Measurements from ENCODE around the gene DPP4.

DPP4 gene

DNA sequence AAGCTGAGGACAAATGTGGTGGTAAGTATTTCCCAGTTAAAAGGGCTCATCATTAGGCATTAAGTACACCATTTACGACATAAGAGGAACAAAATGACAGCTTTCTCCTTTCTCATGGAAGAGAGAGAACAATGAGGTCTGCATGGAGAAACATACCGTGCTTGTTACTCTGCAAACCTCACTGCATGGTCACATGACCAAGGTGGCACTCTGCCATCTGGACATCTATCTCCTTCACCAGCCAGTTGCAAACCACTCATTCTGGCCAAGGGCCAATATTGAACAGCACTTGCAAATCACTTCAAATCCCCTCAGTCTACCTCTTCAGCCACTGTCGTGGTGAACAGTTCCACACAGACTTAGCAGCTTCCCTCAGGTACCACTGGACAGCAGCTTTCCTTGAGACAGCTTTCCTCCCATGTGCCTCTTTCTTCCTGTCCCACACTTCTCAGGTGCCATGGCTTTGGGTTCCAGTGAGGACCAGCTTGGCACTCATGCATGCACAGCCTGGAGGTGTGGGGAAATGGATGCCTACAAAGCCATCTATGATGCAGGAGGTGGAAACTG is 29.5 kb upstream of the DPP4 start:
- peaks cover 5% of the 10 kb centered on the region for H3K27me3 ChIP-seq (ENCODE audit: control insufficient read depth, insufficient read depth, low read length)

DNA sequence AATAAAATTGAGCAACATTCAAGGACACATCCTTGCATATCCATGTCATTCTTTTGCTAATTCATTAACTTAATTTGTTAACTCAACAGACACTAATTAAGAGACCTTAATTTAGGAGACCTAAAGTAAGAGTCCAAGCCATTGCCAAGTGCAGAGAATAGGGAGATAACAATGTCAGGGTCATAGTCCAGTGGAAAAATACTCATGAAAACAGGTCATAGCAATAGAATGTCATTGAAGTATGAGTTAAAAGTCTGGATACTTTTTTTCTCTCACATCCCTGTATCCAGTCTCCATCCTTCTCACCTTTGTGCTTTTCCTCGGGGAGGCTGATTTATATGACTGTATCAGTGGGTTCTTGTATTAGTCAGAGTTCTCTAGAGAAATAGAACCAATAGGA is 26.6 kb upstream of the DPP4 start:
- Histone ChIP-seq H3K9me3 (ENCODE audit: control insufficient read depth, low read length) (no peaks in the 10 kb centered on the region), H3K4me3 (ENCODE audit: low read length) (no peak overlapping the region), H3K9ac (ENCODE audit: low read length) (no peak overlapping the region), H3K36me3 (ENCODE audit: control insufficient read depth, insufficient read depth, low read length) (no peaks in the 10 kb centered on the region), H3K27me3 (ENCODE audit: control insufficient read depth, insufficient read depth, low read length) (no peaks in the 10 kb centered on the region), H3K4me1 (ENCODE audit: control insufficient read depth, insufficient read depth, low read length) (no peaks in the 10 kb centered on the region)

More for the DNA sequence above, 29.5 kb upstream of the DPP4 start:
- Histone ChIP-seq H3K9me3 (ENCODE audit: control insufficient read depth, low read length) (no peaks in the 10 kb centered on the region), H3K4me3 (ENCODE audit: low read length) (no peak overlapping the region), H3K36me3 (ENCODE audit: control insufficient read depth, insufficient read depth, low read length) (no peaks in the 10 kb centered on the region), H3K4me1 (ENCODE audit: control insufficient read depth, insufficient read depth, low read length) (no peaks in the 10 kb centered on the region), H3K9ac (ENCODE audit: low read length) (no peak overlapping the region)

DNA sequence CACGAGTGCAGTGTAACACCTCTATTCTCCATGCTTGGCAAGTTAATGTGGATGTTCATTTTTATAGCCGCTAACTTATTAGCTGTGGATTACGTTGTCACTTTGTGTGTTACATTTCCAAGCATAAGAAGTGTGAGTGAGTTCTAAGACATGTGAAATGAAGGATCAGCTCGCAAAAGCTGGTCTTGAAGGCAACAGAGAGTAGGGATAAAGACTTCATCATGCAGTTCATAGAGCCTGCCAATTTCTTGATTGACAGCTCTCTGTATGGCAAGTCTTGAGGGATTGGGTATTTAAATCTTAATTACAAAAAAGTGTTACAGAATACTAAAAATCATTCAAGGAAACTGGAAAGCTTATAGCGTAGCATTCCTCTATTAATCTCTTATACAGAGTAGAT is 25.8 kb upstream of the DPP4 start:
- Histone ChIP-seq H3K9me3 (ENCODE audit: control insufficient read depth, low read length) (no peaks in the 10 kb centered on the region), H3K4me3 (ENCODE audit: low read length) (no peak overlapping the region)

DNA sequence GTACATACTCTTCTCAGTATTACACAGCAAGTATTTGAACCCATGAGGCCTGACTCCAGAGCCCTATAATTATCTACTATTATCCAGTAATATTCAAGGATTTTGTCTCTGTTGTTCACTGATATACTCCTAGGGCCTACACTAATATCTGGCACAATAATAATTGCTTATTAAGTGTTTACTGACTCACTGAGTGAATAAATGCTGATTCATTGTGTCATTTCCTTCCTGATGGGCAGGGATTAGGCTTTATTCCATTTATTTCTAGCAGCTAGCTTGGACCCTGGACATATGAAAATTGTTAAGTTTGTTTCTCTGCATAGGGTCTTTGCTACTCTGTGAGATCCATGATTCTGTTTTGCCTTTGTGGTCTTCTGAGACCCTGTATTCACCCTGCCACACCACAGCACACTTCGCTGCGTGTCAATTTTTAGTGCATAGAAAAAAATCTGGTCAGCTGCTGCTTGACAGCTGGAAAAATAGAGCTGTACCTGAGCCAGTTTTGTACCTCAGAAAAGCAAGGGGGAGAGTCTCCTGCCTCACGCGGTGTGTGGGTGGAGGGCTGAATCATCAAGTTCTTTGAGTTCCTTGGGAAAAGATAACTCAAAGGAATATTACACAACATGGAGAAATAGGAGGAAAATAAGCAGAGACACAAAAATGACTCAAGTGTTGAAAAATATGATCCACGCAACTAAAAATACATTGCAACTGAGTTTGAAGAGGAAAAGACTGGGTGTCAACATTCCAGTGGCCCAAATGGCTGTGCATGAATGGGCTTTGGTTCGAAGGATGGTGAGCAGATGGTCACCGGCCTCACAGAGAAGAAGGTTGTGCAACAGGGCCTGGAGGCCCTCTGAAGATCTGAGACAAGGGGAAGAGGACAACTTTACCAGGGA is 18.9 kb upstream of the DPP4 start:
- H3K9me3 ChIP-seq (ENCODE audit: control insufficient read depth, low read length), result no peaks in the 10 kb centered on the region
- H3K4me3 ChIP-seq (ENCODE audit: low read length), result no peak overlapping the region

More for the DNA sequence above, 25.8 kb upstream of the DPP4 start:
- no peaks in the 10 kb centered on the region for H3K27me3 ChIP-seq (ENCODE audit: control insufficient read depth, insufficient read depth, low read length)
- no peaks in the 10 kb centered on the region for H3K4me1 ChIP-seq (ENCODE audit: control insufficient read depth, insufficient read depth, low read length)
- H3K9ac ChIP-seq (ENCODE audit: low read length), result no peak overlapping the region
- no peaks in the 10 kb centered on the region for H3K36me3 ChIP-seq (ENCODE audit: control insufficient read depth, insufficient read depth, low read length)

DNA sequence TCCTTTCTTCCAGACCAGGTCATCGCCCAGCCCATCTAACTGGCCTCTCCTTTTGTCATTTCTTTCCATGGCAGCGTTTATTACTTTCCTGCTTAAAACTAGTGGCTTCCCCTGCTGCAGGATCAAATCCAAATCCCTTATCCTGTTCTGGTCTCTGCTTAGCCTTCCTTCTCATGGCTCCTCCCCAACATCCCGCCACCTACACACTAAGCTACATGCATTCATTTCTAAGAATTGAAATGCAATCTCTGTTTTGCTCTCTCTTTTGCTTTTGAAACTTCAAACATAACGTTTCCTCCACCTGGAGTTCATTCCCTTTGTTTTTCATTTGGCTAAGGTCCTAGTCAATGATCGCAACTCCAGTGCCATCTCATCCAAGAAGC is 18.0 kb upstream of the DPP4 start:
- Histone ChIP-seq H3K27me3 (ENCODE audit: control insufficient read depth, insufficient read depth, low read length) (no peaks in the 10 kb centered on the region), H3K4me3 (ENCODE audit: low read length) (no peak overlapping the region), H3K9me3 (ENCODE audit: control insufficient read depth, low read length) (no peaks in the 10 kb centered on the region), H3K9ac (ENCODE audit: low read length) (no peak overlapping the region), H3K36me3 (ENCODE audit: control insufficient read depth, insufficient read depth, low read length) (no peaks in the 10 kb centered on the region), H3K4me1 (ENCODE audit: control insufficient read depth, insufficient read depth, low read length) (peaks cover 30% of the 10 kb centered on the region)

More for the DNA sequence above, 18.9 kb upstream of the DPP4 start:
- H3K27me3 ChIP-seq (ENCODE audit: control insufficient read depth, insufficient read depth, low read length), result no peaks in the 10 kb centered on the region
- H3K4me1 ChIP-seq (ENCODE audit: control insufficient read depth, insufficient read depth, low read length), result peaks cover 30% of the 10 kb centered on the region
- H3K36me3 ChIP-seq (ENCODE audit: control insufficient read depth, insufficient read depth, low read length), result no peaks in the 10 kb centered on the region
- no peak overlapping the region for H3K9ac ChIP-seq (ENCODE audit: low read length)

DNA sequence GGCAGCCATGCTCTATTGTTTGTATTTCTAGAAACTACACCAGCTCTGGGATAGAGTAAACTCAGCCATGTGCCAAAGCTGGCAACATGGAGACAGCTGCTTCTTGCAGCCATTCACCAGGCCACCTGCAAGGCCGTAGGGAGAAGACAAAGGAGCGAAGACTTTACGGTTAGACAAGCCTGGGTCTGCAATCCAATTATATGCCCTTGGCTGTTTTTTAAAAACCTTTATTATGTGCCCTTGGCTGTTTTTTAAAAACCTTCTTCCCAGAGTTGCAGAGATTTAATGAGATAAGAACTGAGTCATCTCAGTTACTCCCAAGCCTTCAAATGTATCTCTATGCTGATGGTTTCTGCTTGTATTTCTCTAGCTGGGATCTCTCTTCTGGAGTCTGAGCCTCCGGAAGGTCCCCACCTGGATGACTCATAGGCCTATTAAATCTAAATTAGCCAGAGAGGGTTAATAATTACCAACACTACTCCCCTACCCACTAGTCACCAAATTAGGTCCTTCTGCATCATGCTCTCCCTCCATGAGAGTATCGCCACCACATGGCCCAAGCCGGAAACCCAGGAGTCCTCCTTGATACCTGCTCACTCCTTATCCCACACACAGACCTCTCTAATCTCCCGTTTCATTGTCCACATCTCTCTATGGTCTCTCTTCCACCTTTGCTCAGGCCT is 17.5 kb upstream of the DPP4 start:
- no peak overlapping the region for H3K4me3 ChIP-seq (ENCODE audit: low read length)
- no peaks in the 10 kb centered on the region for H3K27me3 ChIP-seq (ENCODE audit: control insufficient read depth, insufficient read depth, low read length)
- H3K9me3 ChIP-seq (ENCODE audit: control insufficient read depth, low read length), result no peaks in the 10 kb centered on the region
- no peak overlapping the region for H3K9ac ChIP-seq (ENCODE audit: low read length)
- no peaks in the 10 kb centered on the region for H3K36me3 ChIP-seq (ENCODE audit: control insufficient read depth, insufficient read depth, low read length)
- H3K4me1 ChIP-seq (ENCODE audit: control insufficient read depth, insufficient read depth, low read length), result peaks cover 30% of the 10 kb centered on the region

DNA sequence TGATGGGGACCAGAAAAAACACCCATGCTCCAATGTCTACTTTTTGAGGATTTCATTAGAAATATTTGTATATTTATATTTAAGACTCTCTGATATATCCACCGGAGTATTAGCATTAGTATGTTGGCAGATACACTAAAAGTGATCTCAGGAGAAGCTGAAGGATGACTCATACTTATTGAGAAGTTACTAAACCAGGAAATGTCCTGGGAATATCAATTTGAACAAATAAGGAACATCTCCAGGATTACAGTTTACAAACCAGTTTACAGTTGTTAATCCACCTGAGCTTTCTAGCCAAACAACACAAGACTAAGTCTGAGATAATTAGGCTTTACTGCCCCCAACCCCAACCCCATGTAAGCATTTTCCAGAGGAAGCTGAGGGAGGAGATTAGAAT is 16.1 kb upstream of the DPP4 start:
- peaks cover 30% of the 10 kb centered on the region for H3K4me1 ChIP-seq (ENCODE audit: control insufficient read depth, insufficient read depth, low read length)
- no peaks in the 10 kb centered on the region for H3K27me3 ChIP-seq (ENCODE audit: control insufficient read depth, insufficient read depth, low read length)
- H3K9me3 ChIP-seq (ENCODE audit: control insufficient read depth, low read length), result no peaks in the 10 kb centered on the region
- H3K9ac ChIP-seq (ENCODE audit: low read length), result no peak overlapping the region
- no peak overlapping the region for H3K4me3 ChIP-seq (ENCODE audit: low read length)
- H3K36me3 ChIP-seq (ENCODE audit: control insufficient read depth, insufficient read depth, low read length), result no peaks in the 10 kb centered on the region

DNA sequence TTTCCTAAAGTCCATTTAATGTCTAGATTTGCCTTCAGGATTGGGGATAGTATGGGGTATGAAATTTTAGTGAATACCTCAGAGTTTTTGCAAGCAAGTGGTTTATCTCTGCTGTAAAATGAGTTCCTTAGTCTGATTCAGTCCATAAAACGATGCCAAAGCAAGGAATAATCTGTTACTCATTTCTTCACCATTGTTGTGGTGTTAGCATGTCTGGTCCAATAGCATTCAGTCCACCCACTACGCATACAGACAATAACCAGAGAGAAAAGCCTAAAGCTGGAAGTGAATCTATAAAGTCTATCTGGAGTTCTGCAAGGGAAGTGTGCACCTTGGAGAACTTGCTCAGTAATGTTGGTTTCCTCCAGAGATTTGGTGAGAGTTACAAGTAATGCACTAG is 12.9 kb upstream of the DPP4 start:
- peaks cover 18% of the 10 kb centered on the region for H3K4me1 ChIP-seq (ENCODE audit: control insufficient read depth, insufficient read depth, low read length)
- no peaks in the 10 kb centered on the region for H3K9me3 ChIP-seq (ENCODE audit: control insufficient read depth, low read length)
- no peak overlapping the region for H3K9ac ChIP-seq (ENCODE audit: low read length)
- no peaks in the 10 kb centered on the region for H3K36me3 ChIP-seq (ENCODE audit: control insufficient read depth, insufficient read depth, low read length)
- no peak overlapping the region for H3K4me3 ChIP-seq (ENCODE audit: low read length)
- H3K27me3 ChIP-seq (ENCODE audit: control insufficient read depth, insufficient read depth, low read length), result no peaks in the 10 kb centered on the region

DNA sequence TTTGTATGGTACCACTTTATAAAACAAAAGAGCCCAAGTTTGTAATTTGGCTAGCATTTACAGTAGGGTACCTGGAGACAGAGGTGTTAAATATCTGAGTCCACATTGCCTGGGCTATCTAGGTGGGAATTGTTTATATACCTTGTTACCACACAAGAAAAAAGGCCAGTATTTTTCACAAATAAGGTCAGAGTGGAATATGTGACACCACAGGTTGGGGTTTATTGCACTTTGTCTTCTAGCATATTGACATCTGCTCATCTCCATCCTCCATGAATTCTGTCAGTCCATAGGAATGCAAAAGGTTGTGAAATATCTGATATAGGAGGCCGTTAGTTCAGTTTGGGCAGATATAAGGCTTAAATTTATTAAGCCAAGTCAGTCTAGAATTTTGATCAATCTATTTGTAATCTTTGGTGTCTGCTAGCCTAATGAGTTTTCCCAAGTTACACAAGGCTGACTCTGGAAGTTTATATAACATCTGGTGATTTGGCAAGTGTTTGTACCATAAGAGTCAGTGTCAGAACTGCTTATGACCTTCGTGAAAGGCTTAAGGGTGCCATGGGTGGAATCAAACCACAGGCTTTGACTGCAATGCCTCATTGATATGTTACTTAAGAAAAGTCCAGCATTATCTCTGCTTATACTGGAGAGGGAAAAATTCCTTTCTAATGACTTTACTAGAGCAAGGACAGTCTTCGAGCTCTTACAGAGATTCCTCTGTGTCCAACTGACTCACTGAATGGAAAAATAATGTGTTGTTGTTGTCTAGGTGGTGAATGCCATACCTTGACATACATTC is 11.3 kb upstream of the DPP4 start:
- Histone ChIP-seq H3K27me3 (ENCODE audit: control insufficient read depth, insufficient read depth, low read length) (no peaks in the 10 kb centered on the region), H3K9me3 (ENCODE audit: control insufficient read depth, low read length) (no peaks in the 10 kb centered on the region), H3K4me3 (ENCODE audit: low read length) (no peak overlapping the region), H3K9ac (ENCODE audit: low read length) (no peak overlapping the region), H3K4me1 (ENCODE audit: control insufficient read depth, insufficient read depth, low read length) (peaks cover 8% of the 10 kb centered on the region), H3K36me3 (ENCODE audit: control insufficient read depth, insufficient read depth, low read length) (no peaks in the 10 kb centered on the region)

DNA sequence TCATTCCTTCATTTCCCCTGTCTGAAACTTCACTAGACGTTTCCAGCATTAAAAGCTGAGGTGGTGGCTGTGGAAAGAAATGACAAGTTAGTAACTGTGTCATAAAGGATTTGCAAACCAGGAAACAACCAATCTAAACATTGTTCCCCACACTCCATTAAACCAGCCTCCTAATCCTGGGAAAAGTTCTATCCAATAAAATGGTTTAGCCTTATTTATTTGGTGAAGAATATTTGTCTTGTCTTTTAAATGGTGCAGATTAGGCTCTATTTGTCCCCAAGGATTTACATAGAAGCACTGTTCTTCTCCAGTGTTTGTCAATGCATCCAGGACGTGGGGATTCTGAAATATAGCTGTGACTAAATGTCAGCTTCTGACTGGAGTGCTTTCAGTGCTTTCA is 10.5 kb upstream of the DPP4 start:
- Histone ChIP-seq H3K4me3 (ENCODE audit: low read length) (no peak overlapping the region), H3K9me3 (ENCODE audit: control insufficient read depth, low read length) (no peaks in the 10 kb centered on the region), H3K36me3 (ENCODE audit: control insufficient read depth, insufficient read depth, low read length) (no peaks in the 10 kb centered on the region), H3K9ac (ENCODE audit: low read length) (no peak overlapping the region), H3K4me1 (ENCODE audit: control insufficient read depth, insufficient read depth, low read length) (peaks cover 5% of the 10 kb centered on the region), H3K27me3 (ENCODE audit: control insufficient read depth, insufficient read depth, low read length) (no peaks in the 10 kb centered on the region)

DNA sequence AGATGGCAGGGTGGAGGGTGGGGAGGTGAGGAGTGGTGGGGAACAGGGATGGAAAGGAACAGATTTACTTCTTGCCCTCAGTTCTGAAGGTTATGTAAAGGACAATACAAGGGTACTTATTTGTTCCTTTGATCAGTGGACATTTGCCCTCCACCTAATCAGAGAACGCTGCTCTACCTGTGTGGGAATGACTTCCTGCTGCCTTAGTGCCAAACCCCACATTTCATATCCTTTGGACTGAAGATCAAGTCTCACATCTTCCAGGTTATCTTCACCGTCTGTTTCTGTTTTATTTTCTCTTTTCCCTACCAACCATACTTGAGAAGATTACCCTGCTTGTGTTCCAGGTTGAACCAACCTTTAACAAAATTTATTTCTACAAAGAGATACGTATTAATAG is 8.7 kb upstream of the DPP4 start:
- no peak overlapping the region for H3K9ac ChIP-seq (ENCODE audit: low read length)
- no peak overlapping the region for H3K4me3 ChIP-seq (ENCODE audit: low read length)
- no peaks in the 10 kb centered on the region for H3K36me3 ChIP-seq (ENCODE audit: control insufficient read depth, insufficient read depth, low read length)
- no peaks in the 10 kb centered on the region for H3K27me3 ChIP-seq (ENCODE audit: control insufficient read depth, insufficient read depth, low read length)
- H3K4me1 ChIP-seq (ENCODE audit: control insufficient read depth, insufficient read depth, low read length), result no peaks in the 10 kb centered on the region
- H3K9me3 ChIP-seq (ENCODE audit: control insufficient read depth, low read length), result no peaks in the 10 kb centered on the region
